Testis (tissue), 2 donors: Measurements from ENCODE around the gene GABRB3.

Experiments
- POLR2A ChIP-seq: fragments of 450-650 bp; IDR thresholded peaks from one replicate; pipeline ENCODE4 v1.6.1; 2017; ENCODE audit warnings: antibody characterized with exemption, mild to moderate bottlenecking, moderate library complexity
- TF ChIP-seq, protein P1 (sequence below), 3 experiments: fragments of 450-650 bp in 2 of 3; fragments of 200-600 bp in 1 of 3; sonication (generic) in 1 of 3; IDR thresholded peaks; one replicate each; pipeline ENCODE4 v1.5.1; 2016 to 2019; ENCODE audit warnings: antibody characterized with exemption in 3 of 3, mild to moderate bottlenecking in 2 of 3, moderate library complexity in 1 of 3

GRCh38 chr15:26722621-26723160, 50.2 kb downstream of the GABRB3 start:
- TF ChIP-seq, protein P1, sequence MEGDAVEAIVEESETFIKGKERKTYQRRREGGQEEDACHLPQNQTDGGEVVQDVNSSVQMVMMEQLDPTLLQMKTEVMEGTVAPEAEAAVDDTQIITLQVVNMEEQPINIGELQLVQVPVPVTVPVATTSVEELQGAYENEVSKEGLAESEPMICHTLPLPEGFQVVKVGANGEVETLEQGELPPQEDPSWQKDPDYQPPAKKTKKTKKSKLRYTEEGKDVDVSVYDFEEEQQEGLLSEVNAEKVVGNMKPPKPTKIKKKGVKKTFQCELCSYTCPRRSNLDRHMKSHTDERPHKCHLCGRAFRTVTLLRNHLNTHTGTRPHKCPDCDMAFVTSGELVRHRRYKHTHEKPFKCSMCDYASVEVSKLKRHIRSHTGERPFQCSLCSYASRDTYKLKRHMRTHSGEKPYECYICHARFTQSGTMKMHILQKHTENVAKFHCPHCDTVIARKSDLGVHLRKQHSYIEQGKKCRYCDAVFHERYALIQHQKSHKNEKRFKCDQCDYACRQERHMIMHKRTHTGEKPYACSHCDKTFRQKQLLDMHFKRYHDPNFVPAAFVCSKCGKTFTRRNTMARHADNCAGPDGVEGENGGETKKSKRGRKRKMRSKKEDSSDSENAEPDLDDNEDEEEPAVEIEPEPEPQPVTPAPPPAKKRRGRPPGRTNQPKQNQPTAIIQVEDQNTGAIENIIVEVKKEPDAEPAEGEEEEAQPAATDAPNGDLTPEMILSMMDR (IDR thresholded peaks at IDR 0.05), result no peak
- TF ChIP-seq POLR2A, result no peak
